Stimulated activated naive CD4-positive, alpha-beta T cell (primary cell): Measurements from ENCODE around the gene DDX46.
"Not testable (repeated sequence)": the region's sequence is repeated elsewhere in the genome, so short reads cannot be mapped to it uniquely, and the experiment has no call there.

Experiments
- DNase-seq, 6 experiments: peaks; one replicate each; lab custom pipeline; 2025; lab: John Stamatoyannopoulos, UW

The DDX46 gene

DNA sequence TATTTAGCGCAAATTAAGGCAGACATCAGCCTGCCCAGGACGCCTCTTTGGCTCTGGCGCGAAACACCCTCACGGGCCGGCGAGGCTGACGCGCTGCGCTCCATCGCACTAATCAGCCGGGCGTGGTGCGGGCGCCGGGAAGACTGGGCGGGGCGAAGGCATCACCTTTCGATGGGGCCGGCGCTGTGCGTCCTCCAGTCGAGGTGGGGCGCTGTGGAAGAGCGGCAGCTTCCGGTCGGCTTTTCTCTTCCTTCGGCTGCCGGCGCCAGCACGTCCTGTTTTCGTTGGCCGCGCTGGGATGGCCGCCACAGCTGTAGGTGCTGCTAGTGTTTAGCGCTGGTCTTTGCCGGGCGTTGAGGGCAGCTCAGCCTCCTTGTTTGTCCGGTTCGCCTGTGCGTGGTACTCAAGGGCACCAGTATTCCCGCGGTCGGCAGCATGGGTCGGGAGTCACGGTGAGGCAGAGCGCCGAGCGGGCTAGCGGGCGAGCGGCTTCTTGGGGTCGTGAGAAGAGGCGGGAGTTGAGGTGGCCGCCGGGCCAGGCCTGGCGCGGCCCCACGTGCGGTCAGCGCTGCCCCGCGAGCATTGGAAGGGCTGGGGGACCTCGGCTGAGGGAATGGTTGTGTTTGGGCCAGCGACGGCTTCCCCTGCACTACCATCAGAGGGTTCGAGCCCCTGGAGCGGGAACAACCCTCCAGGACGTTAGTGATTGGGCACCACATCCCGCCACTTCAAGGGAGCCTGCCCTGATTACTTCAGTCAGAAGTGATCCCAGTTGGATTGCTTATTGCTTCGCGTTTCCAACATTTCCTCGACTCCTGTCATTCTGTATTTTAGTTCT, at the start of gene DDX46:
DDX46 (plus strand) TSS at position 276 of the 838 bp plus-strand sequence; CDS start at position 436, 160 bp downstream.
- peak; percentile 84 to 90 (median 88) for DNase-seq

DNA sequence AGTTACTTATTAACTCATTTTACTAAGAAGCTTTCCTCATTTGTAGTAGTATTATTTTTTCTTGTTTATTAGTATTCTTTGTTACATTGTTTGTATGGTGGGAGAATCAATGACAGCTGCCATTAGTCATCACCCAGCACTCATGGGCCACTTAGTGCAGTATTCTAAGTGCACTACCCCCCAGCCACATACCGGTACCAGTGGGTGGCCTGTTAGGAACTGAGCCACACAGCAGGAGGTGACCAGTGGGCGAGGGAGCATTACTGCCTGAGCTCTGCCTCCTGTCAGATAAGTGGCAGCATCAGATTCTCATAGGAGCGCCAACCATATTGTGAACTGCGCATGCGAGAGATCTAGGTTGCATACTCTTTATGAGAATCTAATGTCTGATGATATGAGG, 44.5 kb upstream of the DDX46 start:
- DNase-seq = no peak

GRCh38 chr5:134714541-134714940, 44.0 kb upstream of the DDX46 start:
- no peak for DNase-seq

DNA sequence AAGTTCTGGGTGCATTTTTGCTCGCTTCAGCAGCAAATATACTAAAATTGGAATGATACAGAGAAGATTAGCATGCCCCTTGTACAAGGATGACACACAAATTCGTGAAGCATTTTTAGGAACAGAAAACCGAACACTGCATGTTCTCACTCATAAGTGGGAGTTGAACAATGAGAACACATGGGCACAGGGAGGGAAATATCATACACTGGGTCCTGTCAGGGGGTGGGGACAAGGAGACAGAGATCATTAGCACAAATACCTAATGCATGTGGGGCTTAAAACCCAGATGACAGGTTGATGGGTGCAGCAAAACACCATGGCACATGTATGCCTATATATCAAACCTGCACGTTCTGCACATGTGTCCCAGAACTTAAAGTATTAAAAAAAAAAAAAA, 43.1 kb upstream of the DDX46 start:
- DNase-seq = not testable (repeated sequence)

- no peak for DNase-seq
Measured at GRCh38 chr5:134724872-134725271, 33.7 kb upstream of the DDX46 start.

DNA sequence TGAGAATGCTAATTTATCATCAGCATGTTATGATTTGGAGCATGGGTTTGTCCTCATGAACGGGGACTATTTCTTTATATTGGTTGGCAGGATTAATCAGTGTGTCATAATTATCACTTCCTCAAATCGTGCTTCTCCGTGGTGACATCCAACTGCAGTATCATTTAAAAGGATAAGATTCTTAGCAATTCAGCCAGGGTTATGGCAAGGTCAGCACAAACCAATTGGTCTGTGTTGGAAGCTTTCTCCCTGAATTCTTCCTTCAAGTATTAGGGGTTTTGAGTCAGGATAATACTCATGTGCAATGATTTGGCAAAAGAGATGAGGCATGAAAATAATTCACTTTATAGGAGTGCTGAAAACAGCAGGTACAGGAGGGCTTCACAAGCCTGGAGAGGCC, 25.8 kb upstream of the DDX46 start:
- no peak for DNase-seq

DNA sequence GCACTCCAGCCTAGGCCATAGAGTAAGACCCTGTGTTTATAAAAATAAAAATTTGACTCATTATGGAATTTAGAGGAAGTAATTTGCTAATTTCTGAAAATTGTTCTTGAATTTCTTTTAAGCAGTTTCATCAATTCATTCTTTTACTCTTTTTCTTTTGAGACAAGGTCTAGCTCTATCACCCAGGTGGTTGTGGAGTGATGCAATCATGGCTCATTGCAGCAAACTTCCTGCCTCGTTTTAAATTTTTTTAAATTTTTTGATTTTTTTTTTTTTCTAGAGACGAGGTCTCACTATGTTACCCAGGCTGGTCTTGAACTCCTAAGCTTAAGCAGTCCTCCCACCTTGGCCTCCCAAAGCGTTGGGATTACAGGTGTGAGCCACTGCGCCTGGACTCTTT, 23.3 kb upstream of the DDX46 start:
- DNase-seq = no peak

DNA sequence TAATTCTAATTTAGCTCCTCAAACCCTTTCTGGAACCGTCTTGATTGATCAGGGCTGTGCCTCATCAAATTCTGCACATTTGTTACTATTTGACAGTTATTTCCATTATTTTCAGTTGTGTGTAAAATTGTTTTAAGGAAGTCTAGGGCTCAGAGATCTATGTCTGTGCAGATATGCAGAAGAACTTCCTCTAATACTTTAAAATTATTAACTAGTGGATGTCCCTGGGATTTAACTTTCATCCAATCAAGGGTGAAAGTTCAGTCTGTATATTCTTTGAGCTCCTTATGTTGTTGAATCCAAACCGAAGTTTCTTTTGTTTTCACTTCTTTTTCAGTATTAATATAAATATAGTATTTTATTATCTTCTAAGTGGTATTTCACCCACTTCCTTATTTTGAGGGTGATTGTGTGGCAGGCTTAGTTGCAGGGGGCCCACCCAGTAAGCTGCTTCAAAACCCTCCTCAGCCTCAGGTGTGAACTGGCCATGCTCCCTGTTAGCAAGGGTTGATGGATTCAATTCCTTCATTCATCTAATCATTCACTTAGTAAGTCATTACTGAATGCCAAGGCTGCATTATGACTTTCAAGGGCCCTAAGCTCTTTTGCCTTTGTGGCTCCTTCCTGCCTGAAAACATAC, 22.3 kb upstream of the DDX46 start:
- peak in 1 of 6 experiments; percentile 1 for DNase-seq

DNA sequence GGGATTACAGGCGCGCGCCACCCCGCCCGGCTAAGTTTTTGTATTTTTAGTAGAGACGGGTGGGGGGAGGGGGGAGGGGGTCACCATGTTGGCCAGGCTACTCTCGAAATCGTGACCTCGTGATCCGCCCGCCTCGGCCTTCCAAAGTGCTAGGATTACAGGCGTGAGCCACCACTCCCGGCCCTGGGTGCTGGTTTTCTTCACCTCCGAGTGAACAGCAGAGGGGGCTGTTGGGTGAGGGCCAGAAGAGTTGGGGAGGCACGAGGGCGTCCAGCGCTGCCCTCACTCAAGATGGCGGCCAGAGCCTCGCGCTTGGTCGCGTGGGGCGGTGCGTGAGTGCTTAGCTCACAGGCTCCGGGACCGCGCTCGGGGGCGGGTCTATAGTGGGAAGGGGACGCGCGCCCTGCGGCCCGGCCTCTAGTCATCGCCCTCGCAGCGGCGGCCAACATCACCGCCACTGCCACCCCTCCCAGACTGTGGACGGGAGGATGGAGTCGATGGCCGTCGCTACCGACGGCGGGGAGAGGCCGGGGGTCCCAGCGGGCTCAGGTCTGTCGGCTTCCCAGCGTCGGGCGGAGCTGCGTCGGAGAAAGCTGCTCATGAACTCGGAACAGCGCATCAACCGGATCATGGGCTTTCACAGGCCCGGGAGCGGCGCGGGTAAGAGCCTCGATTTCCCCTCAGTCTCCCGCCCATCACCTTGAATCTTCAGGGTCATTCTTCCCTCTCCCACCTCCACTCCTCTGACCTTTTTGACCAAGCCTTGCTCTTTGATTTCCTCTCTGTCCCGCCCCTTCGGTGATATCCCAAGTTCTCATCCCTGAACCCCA, 20.2 kb upstream of the DDX46 start, which contains the start of gene CAMLG:
CAMLG (plus strand) TSS at position 416 of the 830 bp plus-strand sequence; CDS start at position 489, 73 bp downstream.
- DNase-seq = peak; percentile 90 to 95 (median 94)

DNA sequence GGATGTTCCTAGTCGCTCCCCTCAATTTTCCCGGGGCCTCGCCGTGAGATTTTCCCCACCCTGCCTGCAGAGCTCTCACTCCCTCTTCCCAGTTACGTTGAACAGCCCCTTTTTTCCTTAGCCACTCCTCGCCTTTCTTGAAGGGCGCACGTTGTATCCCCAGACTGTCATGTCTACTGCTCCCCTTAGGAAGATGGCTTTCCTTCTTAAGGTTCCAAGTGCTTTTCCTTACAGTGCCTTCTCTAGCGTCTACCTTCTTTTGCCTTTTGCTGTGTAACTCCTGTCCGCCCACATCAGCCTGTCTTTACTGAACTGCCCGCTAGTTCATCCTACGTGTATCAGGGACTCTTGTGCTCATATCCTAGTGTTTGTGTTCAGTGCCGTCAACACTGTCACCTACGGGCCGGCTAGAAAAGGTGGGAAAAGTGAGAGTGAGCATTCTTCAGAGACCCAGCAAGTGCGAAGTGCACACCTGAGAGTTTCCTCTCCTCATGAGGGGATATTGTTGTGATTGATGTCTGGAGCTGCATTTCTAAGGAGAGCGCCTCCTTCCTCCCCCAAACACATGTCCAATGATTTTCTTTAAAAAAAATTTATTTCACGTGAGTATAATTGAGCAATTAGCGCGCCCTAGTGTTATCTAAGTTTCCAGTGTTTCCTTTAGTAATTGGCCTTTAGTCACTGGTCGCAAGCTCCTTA, 19.5 kb upstream of the DDX46 start:
- DNase-seq = peak in 5 of 6 experiments; percentile 4 to 47 (median 12)

GRCh38 chr5:134741052-134741451, 17.5 kb upstream of the DDX46 start:
- DNase-seq = no peak

DNA sequence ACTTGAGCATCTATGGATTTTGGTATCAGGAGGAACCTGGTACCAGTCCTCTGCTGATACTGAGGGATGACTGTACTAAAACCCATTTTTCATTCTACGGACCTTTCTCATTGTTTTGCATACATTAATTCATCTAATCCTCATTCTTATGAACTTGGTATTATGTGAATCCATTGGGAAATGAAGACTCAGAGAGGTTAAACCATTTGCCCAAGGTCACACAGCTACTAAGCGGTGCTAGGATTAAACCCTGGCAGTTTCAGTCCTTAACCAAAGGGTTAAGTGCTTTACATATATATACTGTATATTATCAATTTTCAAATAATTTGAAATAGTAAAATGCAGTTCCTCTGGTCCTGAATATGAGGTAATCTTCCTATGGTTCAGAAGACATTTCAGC, 16.4 kb upstream of the DDX46 start:
- DNase-seq = no peak

DNA sequence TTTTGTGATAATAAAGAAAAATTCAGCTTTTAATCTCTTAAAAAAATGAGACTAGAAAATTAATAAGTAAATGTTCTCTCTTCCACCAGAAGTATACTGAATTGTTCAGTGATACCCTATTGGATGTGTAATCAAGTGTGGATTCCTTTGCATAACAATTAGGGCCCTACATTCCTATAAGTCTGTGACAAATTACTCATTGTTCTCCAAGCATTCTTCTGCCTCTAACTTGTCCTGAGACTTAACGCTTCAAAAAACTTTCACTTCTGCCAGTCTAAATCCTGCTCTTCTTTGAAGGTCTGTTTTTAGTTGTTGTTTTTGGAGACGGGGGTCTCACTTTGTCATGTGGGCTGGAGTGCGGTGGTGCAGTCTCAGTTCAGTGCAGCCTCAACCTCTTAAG, 9.2 kb upstream of the DDX46 start:
- no peak for DNase-seq

- DNase-seq = no peak
Measured at GRCh38 chr5:134758176-134758503, 439 bp upstream of the DDX46 start.

DNA sequence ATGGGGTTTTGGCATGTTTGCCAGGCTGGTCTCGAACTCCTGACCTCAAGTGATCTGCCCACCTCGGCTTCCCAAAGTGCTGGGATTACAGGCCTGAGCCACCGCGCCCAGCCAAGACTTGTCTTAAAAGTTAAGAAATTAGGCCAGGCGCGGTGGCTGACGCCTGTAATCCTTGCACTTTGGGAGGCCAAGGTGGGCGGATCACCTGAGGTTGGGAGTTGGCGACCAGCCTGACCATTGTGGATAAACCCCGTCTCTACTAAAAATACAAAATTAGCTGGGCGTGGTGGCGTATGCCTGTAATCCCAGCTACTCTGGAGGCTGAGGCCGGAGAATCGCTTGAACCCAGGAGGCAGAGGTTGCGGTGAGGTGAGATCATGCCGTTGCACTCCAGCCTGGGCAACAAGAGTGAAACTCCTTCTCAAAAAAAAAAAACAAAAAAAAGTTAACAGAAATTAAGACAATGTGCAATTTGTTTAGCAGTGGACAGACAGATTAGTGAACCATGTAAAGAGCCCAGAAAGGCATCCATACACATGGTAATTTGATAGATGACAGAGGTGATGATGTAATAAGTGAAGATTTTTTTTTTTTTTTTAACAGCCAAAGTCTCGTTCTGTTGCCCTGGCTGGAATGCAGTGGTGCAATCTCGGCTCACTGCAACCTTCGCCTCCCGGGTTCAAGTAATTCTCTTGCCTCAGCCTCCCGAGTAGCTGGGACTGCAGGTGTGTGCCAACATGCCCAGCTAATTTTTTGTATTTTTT, 9.1 kb downstream of the DDX46 start:
- DNase-seq = not testable (repeated sequence)

DNA sequence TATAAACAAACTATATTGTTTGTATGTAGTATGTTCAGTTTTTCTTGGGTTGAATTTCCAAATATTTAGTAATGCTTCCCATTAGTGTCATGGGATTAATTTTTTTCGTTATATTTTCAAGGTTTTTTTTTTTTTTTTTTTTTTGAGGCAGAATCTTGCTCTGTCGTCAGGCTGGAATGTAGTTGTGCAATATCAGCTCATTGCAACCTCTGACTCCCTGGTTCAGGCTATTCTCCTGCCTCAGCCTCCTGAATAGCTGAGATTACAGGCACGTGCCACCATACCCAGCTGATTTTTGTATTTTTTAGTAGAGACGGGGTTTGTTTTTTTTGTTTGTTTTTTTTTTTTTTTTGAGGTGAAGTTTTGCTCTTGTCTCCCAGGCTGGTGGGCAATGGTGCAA, 10.6 kb downstream of the DDX46 start:
- no peak for DNase-seq

GRCh38 chr5:134772461-134773125, 14.0 kb downstream of the DDX46 start:
- no peak for DNase-seq

DNA sequence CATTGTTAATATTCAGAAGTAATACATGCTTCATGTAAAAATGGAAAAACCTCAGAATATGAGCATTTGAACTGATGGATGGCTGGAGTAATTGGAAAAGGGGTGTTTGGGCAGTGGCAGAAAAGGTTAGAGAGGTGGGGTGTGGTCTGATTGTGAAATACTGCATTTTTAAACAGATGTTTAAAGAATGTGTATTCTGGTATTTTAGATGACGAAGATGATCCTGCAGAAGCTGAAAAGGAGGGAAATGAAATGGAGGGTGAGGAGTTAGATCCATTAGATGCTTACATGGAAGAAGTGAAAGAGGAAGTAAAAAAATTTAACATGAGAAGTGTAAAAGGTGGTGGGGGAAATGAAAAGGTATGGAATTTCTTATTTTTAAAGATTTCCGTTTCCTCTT, 18.8 kb downstream of the DDX46 start:
- DNase-seq = no peak

- DNase-seq = peak in 2 of 6 experiments; percentile 5 to 8
Measured at GRCh38 chr5:134784241-134784920, 25.8 kb downstream of the DDX46 start.
